SK-N-SH treated with all-trans-retinoic acid at 6 μM for 48 hours (cell line): ENCODE data around the gene ADGRE3.

Source experiments
- ARNTL ChIP-seq: fragments of 450-650 bp; formaldehyde crosslinking; IDR thresholded peaks from 2 replicates; pipeline ENCODE4 v1.5.0; 2020; ENCODE audit warnings: low read depth, mild to moderate bottlenecking, moderate library complexity, borderline replicate concordance
- CREB5 ChIP-seq: fragments of 250-450 bp; sonication (Bioruptor Pico); IDR thresholded peaks from 2 replicates; pipeline ENCODE4 v1.5.1; 2020; ENCODE audit warnings: low read depth, mild to moderate bottlenecking, moderate library complexity
- ESRRG ChIP-seq: fragments of 250-450 bp; sonication (Bioruptor Pico); IDR thresholded peaks from 2 replicates; pipeline ENCODE4 v1.6.1; 2021; ENCODE audit warnings: mild to moderate bottlenecking
- RARB ChIP-seq: fragments of 250-450 bp; sonication (Bioruptor Pico); IDR thresholded peaks from 2 replicates; pipeline ENCODE4 v1.8.0; 2021; ENCODE audit warnings: mild to moderate bottlenecking, moderate library complexity
- TOX ChIP-seq: fragments of 250-450 bp; sonication (Bioruptor Pico); IDR thresholded peaks from 2 replicates; pipeline ENCODE4 v1.8.0; 2021; ENCODE audit warnings: mild to moderate bottlenecking, moderate library complexity, borderline replicate concordance

DNA sequence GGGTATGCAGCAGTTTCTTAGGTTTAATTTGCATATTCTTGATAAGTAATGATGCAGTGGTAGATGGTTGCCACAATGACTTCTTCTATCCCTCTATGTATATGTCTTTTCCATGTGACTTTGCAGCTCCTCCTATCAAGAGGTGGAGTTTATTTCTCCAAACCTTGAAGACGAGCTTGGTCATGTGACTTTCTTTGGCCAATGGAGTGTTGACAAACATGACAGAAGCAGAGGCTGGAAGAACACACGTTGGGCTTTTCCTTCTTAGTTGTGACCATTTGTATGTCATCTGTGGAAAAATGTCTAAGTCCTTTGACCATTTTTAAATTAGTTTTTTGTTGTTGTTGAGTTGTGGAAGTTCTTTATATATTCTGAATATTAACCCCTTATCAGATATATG is 47.5 kb upstream of the ADGRE3 start:
- TF ChIP-seq ARNTL (CRISPR knock-in tag) (no peak), ESRRG (CRISPR knock-in tag) (no peak), CREB5 (CRISPR knock-in tag) (no peak), TOX (CRISPR knock-in tag) (no peak), RARB (no peak)
